K562 (cell line): ENCODE results near the gene KHSRP. TPM values are rescaled to one million over a fixed set of nuclear protein-coding genes. Genes with fewer than 3 reads are reported as not detected.

Experiments used
- ASH1L ChIP-seq: fragments of 450-650 bp; IDR thresholded peaks from 2 replicates; pipeline ENCODE4 v1.6.1; 2018; ENCODE audit warnings: borderline replicate concordance, mild to moderate bottlenecking, low read depth; ENCODE audit not compliant: partially characterized antibody
- ATF1 ChIP-seq, 2 experiments: fragments of 450-650 bp in 1 of 2; IDR thresholded peaks; 2 replicates each; pipeline ENCODE4 v1.6.1; 2016; ENCODE audit warnings: missing compliant biosample characterization in 1 of 2, missing genetic modification characterization in 1 of 2
- DPF2 ChIP-seq: fragments of 450-650 bp; IDR thresholded peaks from 2 replicates; pipeline ENCODE4 v1.6.1; 2016
- FOXP1 ChIP-seq: sonication (generic); formaldehyde crosslinking; IDR thresholded peaks from 2 replicates; pipeline ENCODE4 v1.8.0; 2022; ENCODE audit warnings: mild to moderate bottlenecking, missing genetic modification reagents
- GATAD2A ChIP-seq: fragments of 450-650 bp; IDR thresholded peaks from 2 replicates; pipeline ENCODE4 v1.6.1; 2017
- HSF4 ChIP-seq: fragments of 250-450 bp; sonication (Bioruptor Pico); IDR thresholded peaks from 2 replicates; pipeline ENCODE4 v2.1.2; 2022; ENCODE audit warnings: mild to moderate bottlenecking, moderate library complexity, borderline replicate concordance
- PML ChIP-seq: IDR thresholded peaks from 2 replicates; pipeline ENCODE4 v1.6.1; 2012; ENCODE audit warnings: low read length, inconsistent platforms
- RREB1 ChIP-seq: fragments of 250-450 bp; sonication (Bioruptor Pico); IDR thresholded peaks from 2 replicates; pipeline ENCODE4 v1.4.0; 2020
- SMARCB1 ChIP-seq: IDR thresholded peaks from 2 replicates; pipeline ENCODE4 v1.6.1; 2011; ENCODE audit warnings: improper control_type of control experiment, low read depth; ENCODE audit not compliant: insufficient read length
- VEZF1 ChIP-seq: fragments of 200-800 bp; sonication (Bioruptor generic); IDR thresholded peaks from 2 replicates; pipeline ENCODE4 v1.6.1; 2017; ENCODE audit warnings: missing genetic modification characterization, missing compliant biosample characterization
- ZNF384 ChIP-seq: IDR thresholded peaks from 2 replicates; pipeline ENCODE4 v1.6.1; 2012; ENCODE audit warnings: low read depth, low read length, improper control_type of control experiment
- ZNF431 ChIP-seq: sonication (generic); formaldehyde crosslinking; IDR thresholded peaks from 2 replicates; pipeline ENCODE4 v1.8.0; 2022; ENCODE audit warnings: mild to moderate bottlenecking, missing genetic modification reagents
- ZNF561 ChIP-seq: fragments of 450-650 bp; formaldehyde crosslinking; conservative IDR thresholded peaks from 2 replicates; pipeline ENCODE4 v1.4.0; 2020; ENCODE audit warnings: mild to moderate bottlenecking, moderate library complexity
- ZNF584 ChIP-seq: fragments of 200-800 bp; sonication (Bioruptor generic); IDR thresholded peaks from 2 replicates; pipeline ENCODE4 v1.6.1; 2016; ENCODE audit warnings: low read depth, mild to moderate bottlenecking, missing genetic modification characterization, missing compliant biosample characterization
- ZNF696 ChIP-seq: fragments of 250-450 bp; sonication (Bioruptor Pico); conservative IDR thresholded peaks from 2 replicates; pipeline ENCODE4 v1.4.0; 2020; ENCODE audit warnings: mild to moderate bottlenecking, moderate library complexity
- ZNF707 ChIP-seq: fragments of 250-450 bp; sonication (Bioruptor Pico); conservative IDR thresholded peaks from 2 replicates; pipeline ENCODE4 v1.8.0; 2022; ENCODE audit warnings: inconsistent platforms, mild to moderate bottlenecking, moderate library complexity
- polyA plus RNA-seq, 8 experiments: library from polyadenylated mRNA; depleted of rRNA in 4 of 8; stranded (reverse) in 5 of 8; unstranded in 3 of 8; fragments of >200 nt; fragmentation: Nextera tagmentation in 2 of 8; fragmentation: Illumina TruSeq in 1 of 8; extraction: Ambion mirVana in 2 of 8; extraction: Trizol in 1 of 8; gene quantifications; 2 replicates each; pipeline versions ENCODE4 v1.2.1 to v1.2.3, GENCODE V29; 2011 to 2014; ENCODE audit warnings: inconsistent platforms in 1 of 8, missing spikeins in 1 of 8
- total RNA-seq, 7 experiments: library from RNA; depleted of rRNA in 6 of 7; stranded (reverse); fragments of >200 nt in 6 of 7; fragmentation: Illumina TruSeq in 2 of 7; extraction: Trizol in 2 of 7; gene quantifications; 2 replicates each; pipeline versions ENCODE4 v1.2.1 to v1.2.3, GENCODE V29; 2011 to 2021; ENCODE audit warnings: low replicate concordance in 1 of 7
- TF ChIP-seq, protein P1 (sequence below): IDR thresholded peaks from 3 replicates; pipeline ENCODE4 v1.6.1; 2011; ENCODE audit warnings: borderline replicate concordance, mild to moderate bottlenecking; ENCODE audit not compliant: insufficient read length, insufficient read depth
- TF ChIP-seq, protein P2 (sequence below): fragments of 250-450 bp; sonication (Bioruptor Pico); IDR thresholded peaks from 2 replicates; pipeline ENCODE4 v1.6.1; 2021; ENCODE audit warnings: mild to moderate bottlenecking

The KHSRP gene
- total and polyA plus RNA-seq, 9 of the 15 experiments (the other 6 are each of a cell fraction or from before 2014, with no cell fraction given) = 4.2 to 564 (median 139) TPM

DNA sequence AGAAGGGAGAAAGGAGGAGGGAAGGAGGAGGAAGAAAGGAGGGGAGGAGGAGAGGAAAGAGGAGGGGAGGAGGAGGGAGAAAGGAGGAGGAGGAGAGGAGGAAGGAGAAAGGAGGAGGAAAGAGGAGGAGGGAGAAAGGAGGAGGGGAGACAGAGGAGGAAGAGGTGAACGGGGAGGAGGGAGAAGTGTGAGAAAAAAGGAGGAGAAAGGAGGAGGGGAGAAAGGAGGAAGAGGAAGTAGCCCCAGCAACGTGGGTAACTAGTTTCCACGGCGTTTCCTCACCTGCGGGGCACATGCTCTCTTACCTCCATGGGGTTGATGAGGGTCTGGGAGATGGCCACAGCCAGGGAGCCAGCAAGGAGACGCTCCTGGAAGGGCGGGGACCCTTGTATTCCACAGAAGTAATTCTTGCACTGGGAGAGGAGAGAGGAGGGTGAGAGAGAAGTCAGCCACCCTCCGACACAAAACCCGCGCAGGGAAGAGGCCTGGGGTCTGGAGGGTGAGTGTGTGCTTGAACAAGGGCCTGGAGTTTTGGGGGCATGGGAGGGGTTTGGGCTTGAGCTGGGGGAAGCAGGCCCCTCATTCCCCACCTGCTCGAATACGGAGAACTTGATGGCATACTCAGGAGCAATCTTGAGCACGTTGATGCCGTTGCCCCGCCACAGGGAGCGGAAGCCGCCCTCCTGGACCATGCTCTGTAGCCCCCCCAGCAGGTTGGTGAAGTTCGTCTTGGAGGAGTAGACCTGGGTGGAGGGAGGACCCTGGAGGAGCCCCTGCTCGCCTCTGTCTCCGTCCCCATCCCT, 5.0 kb upstream of the KHSRP start (continued):
- no peak for TF ChIP-seq RREB1 (CRISPR knock-in tag)
- TF ChIP-seq, protein P1, sequence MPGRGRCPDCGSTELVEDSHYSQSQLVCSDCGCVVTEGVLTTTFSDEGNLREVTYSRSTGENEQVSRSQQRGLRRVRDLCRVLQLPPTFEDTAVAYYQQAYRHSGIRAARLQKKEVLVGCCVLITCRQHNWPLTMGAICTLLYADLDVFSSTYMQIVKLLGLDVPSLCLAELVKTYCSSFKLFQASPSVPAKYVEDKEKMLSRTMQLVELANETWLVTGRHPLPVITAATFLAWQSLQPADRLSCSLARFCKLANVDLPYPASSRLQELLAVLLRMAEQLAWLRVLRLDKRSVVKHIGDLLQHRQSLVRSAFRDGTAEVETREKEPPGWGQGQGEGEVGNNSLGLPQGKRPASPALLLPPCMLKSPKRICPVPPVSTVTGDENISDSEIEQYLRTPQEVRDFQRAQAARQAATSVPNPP = no peak
- no peak for TF ChIP-seq FOXP1 (CRISPR knock-in tag)
- TF ChIP-seq, protein P2, sequence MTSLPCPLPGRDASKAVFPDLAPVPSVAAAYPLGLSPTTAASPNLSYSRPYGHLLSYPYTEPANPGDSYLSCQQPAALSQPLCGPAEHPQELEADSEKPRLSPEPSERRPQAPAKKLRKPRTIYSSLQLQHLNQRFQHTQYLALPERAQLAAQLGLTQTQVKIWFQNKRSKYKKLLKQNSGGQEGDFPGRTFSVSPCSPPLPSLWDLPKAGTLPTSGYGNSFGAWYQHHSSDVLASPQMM = no peak
- TF ChIP-seq ZNF561 = no peak
- peak; percentile 86 for TF ChIP-seq GATAD2A
- no peak for TF ChIP-seq ZNF584 (CRISPR knock-in tag)
- no peak for TF ChIP-seq ZNF384
- TF ChIP-seq VEZF1 (CRISPR knock-in tag) = peak; percentile 16; the same call in 1 of the 2 replicates
- TF ChIP-seq ZNF707 = no peak
- peak; percentile 37; the same call in 1 of the 2 replicates for TF ChIP-seq DPF2
- TF ChIP-seq ZNF431 = no peak
- no peak for TF ChIP-seq HSF4
- peak; percentile 62 for TF ChIP-seq ASH1L
- no peak for TF ChIP-seq ZNF696
- no peak for TF ChIP-seq ATF1 (CRISPR knock-in tag; IDR thresholded peaks at IDR 0.05)
- TF ChIP-seq ATF1 (tag; IDR thresholded peaks at IDR 0.05) = no peak
- TF ChIP-seq PML = no peak
- TF ChIP-seq SMARCB1 = no peak
